HepG2 (cell line): ENCODE results near the gene LAMA5. TPM values are rescaled to one million over a fixed set of nuclear protein-coding genes. Genes with fewer than 3 reads are reported as not detected.

Experiments
- PAF1 ChIP-seq: IDR thresholded peaks from 2 replicates; pipeline ENCODE4 v1.6.1; 2016; ENCODE audit warnings: missing genetic modification reagents, missing compliant biosample characterization
- POGZ ChIP-seq: sonication (generic); formaldehyde crosslinking; IDR thresholded peaks from 2 replicates; pipeline ENCODE4 v1.4.0; 2020; ENCODE audit warnings: mild to moderate bottlenecking, missing genetic modification reagents
- PPARG ChIP-seq: conservative IDR thresholded peaks from 2 replicates; pipeline ENCODE4 v1.6.1; 2016; ENCODE audit warnings: missing biosample characterization, missing genetic modification reagents
- RFX3 ChIP-seq: IDR thresholded peaks from 2 replicates; pipeline ENCODE4 v1.6.1; 2016; ENCODE audit warnings: missing biosample characterization, missing genetic modification reagents
- SKI ChIP-seq: fragments of 450-650 bp; IDR thresholded peaks from one replicate; pipeline ENCODE4 v1.6.1; 2018; ENCODE audit warnings: mild to moderate bottlenecking; ENCODE audit not compliant: partially characterized antibody
- SMAD9 ChIP-seq: sonication (generic); formaldehyde crosslinking; IDR thresholded peaks from 2 replicates; pipeline ENCODE4 v1.5.1; 2020; ENCODE audit warnings: mild to moderate bottlenecking, missing genetic modification reagents
- TCF7L2 ChIP-seq: IDR thresholded peaks from 2 replicates; pipeline ENCODE4 v1.6.1; 2011; ENCODE audit warnings: mild to moderate bottlenecking, low read depth, low read length, moderate library complexity
- ZBTB8A ChIP-seq: sonication (generic); formaldehyde crosslinking; IDR thresholded peaks from 2 replicates; pipeline ENCODE4 v1.4.0; 2020; ENCODE audit warnings: mild to moderate bottlenecking, low read depth, missing genetic modification reagents, borderline replicate concordance
- ZMYM3 ChIP-seq: sonication (generic); formaldehyde crosslinking; IDR thresholded peaks from 2 replicates; pipeline ENCODE4 v1.5.1; 2020; ENCODE audit warnings: mild to moderate bottlenecking, missing genetic modification reagents
- ZNF530 ChIP-seq: sonication (generic); formaldehyde crosslinking; IDR thresholded peaks from 2 replicates; pipeline ENCODE4 v1.5.0; 2020; ENCODE audit warnings: low read depth, mild to moderate bottlenecking, missing genetic modification reagents
- ZNF598 ChIP-seq: sonication (generic); formaldehyde crosslinking; IDR thresholded peaks from 2 replicates; pipeline ENCODE4 v1.5.1; 2020; ENCODE audit warnings: mild to moderate bottlenecking, missing genetic modification reagents, borderline replicate concordance
- ZNF749 ChIP-seq: sonication (generic); formaldehyde crosslinking; IDR thresholded peaks from 2 replicates; pipeline ENCODE4 v1.8.0; 2022; ENCODE audit warnings: mild to moderate bottlenecking, missing genetic modification reagents, moderate library complexity, borderline replicate concordance
- ZNF75D ChIP-seq: sonication (generic); formaldehyde crosslinking; IDR thresholded peaks from 2 replicates; pipeline ENCODE4 v1.8.1; 2023; ENCODE audit warnings: missing genetic modification reagents, mild to moderate bottlenecking, borderline replicate concordance
- polyA plus RNA-seq, 8 experiments: library from polyadenylated mRNA; depleted of rRNA in 3 of 8; stranded (reverse) in 7 of 8; unstranded in 1 of 8; fragments of >200 nt; fragmentation: Illumina TruSeq in 4 of 8; extraction: Trizol in 4 of 8; gene quantifications; 2 replicates each; pipeline versions ENCODE4 v1.2.1 to v1.2.3, GENCODE V29; 2011 to 2016; ENCODE audit warnings: low read depth in 4 of 8, missing spikeins in 1 of 8, mixed read lengths in 1 of 8; ENCODE audit not compliant: insufficient read depth in 1 of 8
- total RNA-seq, 5 experiments: library from RNA; depleted of rRNA; stranded (reverse); fragments of >200 nt; fragmentation: Illumina TruSeq; extraction: Trizol; gene quantifications; 2 replicates each; pipeline ENCODE4 v1.2.3, GENCODE V29; 2016; ENCODE audit warnings: low read depth in 1 of 5
- TF ChIP-seq, protein P1 (sequence below): sonication (generic); formaldehyde crosslinking; IDR thresholded peaks from 2 replicates; pipeline ENCODE4 v1.5.1; 2020; ENCODE audit warnings: mild to moderate bottlenecking, moderate library complexity, missing genetic modification reagents
- TF ChIP-seq, protein P2 (sequence below): sonication (generic); formaldehyde crosslinking; IDR thresholded peaks from 2 replicates; pipeline ENCODE4 v1.4.0; 2020; ENCODE audit warnings: mild to moderate bottlenecking, missing genetic modification reagents, borderline replicate concordance
- TF ChIP-seq, protein P3 (sequence below): IDR thresholded peaks from 2 replicates; pipeline ENCODE4 v1.6.1; 2016; ENCODE audit warnings: missing compliant biosample characterization, missing genetic modification reagents, borderline replicate concordance
- TF ChIP-seq, protein P4 (sequence below): fragments of 450-650 bp; IDR thresholded peaks from 2 replicates; pipeline ENCODE4 v1.6.1; 2016
- TF ChIP-seq, protein P5 (sequence below): sonication (generic); formaldehyde crosslinking; IDR thresholded peaks from 2 replicates; pipeline ENCODE4 v1.5.0; 2020; ENCODE audit warnings: missing genetic modification reagents
- TF ChIP-seq, protein P6 (sequence below): sonication (generic); formaldehyde crosslinking; IDR thresholded peaks from 2 replicates; pipeline ENCODE4 v1.4.0; 2020; ENCODE audit warnings: mild to moderate bottlenecking, missing genetic modification reagents
- TF ChIP-seq, protein P7 (sequence below): sonication (generic); formaldehyde crosslinking; IDR thresholded peaks from 2 replicates; pipeline ENCODE4 v1.8.1; 2023; ENCODE audit warnings: missing genetic modification reagents, mild to moderate bottlenecking, borderline replicate concordance

Gene LAMA5
- total and polyA plus RNA-seq, 2 of the 13 experiments (the other 11 are each of a cell fraction or from before 2014, with no cell fraction given), result 21.0 to 44.7 TPM

DNA sequence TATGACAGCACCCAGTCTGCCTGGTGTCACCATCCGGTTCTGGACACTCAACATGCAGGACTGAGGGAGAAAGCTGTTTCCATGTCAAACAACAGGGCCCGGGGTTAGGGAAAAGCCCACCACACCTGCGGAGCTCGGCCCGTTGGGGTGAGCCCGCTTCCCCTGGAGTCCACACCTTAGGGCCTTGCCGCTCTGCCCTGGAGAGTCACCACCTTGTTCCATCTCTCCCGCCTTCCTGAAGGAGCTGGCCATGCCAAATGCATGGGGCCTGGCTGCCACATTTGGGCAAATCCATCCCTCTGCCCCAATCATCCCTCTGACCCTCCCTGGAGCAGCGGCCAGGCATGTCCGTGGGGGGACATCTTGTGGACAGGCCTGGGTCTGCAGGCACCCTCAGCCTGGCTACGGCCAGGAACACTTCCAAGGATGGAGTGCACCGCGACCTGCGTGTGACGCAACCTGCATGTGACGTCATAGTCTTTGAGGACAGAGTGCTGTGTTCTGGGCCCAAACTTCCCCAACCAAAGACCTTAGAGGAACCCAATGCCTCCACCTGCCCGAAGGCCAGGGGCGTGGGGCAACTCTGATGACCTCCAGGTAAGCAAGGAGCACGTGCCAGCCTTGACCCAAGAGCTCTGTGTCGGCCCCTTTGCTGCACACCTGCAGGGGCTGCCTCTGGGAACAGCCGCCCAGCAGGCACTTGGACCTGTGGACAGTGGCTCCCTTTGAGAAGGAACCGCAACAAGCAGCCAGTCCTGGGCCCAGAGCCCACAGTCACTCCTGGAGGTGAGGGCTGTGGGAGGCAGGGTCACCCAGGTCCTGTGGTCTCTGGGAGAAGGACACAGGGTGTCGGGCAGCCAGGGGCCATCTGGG, 38.2 kb upstream of the LAMA5 start (continued):
- TF ChIP-seq, protein P1, sequence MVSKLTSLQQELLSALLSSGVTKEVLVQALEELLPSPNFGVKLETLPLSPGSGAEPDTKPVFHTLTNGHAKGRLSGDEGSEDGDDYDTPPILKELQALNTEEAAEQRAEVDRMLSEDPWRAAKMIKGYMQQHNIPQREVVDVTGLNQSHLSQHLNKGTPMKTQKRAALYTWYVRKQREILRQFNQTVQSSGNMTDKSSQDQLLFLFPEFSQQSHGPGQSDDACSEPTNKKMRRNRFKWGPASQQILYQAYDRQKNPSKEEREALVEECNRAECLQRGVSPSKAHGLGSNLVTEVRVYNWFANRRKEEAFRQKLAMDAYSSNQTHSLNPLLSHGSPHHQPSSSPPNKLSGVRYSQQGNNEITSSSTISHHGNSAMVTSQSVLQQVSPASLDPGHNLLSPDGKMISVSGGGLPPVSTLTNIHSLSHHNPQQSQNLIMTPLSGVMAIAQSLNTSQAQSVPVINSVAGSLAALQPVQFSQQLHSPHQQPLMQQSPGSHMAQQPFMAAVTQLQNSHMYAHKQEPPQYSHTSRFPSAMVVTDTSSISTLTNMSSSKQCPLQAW (CRISPR knock-in tag), result no peak
- no peak for TF ChIP-seq PAF1
- TF ChIP-seq, protein P2, sequence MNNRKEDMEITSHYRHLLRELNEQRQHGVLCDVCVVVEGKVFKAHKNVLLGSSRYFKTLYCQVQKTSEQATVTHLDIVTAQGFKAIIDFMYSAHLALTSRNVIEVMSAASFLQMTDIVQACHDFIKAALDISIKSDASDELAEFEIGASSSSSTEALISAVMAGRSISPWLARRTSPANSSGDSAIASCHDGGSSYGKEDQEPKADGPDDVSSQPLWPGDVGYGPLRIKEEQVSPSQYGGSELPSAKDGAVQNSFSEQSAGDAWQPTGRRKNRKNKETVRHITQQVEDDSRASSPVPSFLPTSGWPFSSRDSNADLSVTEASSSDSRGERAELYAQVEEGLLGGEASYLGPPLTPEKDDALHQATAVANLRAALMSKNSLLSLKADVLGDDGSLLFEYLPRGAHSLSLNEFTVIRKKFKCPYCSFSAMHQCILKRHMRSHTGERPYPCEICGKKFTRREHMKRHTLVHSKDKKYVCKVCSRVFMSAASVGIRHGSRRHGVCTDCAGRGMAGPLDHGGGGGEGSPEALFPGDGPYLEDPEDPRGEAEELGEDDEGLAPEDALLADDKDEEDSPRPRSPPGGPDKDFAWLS (CRISPR knock-in tag), result no peak
- TF ChIP-seq, protein P3, sequence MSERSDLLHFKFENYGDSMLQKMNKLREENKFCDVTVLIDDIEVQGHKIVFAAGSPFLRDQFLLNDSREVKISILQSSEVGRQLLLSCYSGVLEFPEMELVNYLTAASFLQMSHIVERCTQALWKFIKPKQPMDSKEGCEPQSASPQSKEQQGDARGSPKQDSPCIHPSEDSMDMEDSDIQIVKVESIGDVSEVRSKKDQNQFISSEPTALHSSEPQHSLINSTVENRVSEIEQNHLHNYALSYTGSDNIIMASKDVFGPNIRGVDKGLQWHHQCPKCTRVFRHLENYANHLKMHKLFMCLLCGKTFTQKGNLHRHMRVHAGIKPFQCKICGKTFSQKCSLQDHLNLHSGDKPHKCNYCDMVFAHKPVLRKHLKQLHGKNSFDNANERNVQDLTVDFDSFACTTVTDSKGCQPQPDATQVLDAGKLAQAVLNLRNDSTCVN (CRISPR knock-in tag), result no peak; the same call in 1 of the 2 replicates
- TF ChIP-seq POGZ (CRISPR knock-in tag), result no peak
- TF ChIP-seq, protein P4, sequence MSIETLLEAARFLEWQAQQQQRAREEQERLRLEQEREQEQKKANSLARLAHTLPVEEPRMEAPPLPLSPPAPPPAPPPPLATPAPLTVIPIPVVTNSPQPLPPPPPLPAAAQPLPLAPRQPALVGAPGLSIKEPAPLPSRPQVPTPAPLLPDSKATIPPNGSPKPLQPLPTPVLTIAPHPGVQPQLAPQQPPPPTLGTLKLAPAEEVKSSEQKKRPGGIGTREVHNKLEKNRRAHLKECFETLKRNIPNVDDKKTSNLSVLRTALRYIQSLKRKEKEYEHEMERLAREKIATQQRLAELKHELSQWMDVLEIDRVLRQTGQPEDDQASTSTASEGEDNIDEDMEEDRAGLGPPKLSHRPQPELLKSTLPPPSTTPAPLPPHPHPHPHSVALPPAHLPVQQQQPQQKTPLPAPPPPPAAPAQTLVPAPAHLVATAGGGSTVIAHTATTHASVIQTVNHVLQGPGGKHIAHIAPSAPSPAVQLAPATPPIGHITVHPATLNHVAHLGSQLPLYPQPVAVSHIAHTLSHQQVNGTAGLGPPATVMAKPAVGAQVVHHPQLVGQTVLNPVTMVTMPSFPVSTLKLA, result no peak
- TF ChIP-seq RFX3 (CRISPR knock-in tag), result no peak
- TF ChIP-seq, protein P5, sequence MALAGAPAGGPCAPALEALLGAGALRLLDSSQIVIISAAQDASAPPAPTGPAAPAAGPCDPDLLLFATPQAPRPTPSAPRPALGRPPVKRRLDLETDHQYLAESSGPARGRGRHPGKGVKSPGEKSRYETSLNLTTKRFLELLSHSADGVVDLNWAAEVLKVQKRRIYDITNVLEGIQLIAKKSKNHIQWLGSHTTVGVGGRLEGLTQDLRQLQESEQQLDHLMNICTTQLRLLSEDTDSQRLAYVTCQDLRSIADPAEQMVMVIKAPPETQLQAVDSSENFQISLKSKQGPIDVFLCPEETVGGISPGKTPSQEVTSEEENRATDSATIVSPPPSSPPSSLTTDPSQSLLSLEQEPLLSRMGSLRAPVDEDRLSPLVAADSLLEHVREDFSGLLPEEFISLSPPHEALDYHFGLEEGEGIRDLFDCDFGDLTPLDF (CRISPR knock-in tag), result no peak
- TF ChIP-seq, protein P6, sequence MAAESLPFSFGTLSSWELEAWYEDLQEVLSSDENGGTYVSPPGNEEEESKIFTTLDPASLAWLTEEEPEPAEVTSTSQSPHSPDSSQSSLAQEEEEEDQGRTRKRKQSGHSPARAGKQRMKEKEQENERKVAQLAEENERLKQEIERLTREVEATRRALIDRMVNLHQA, result no peak
- no peak for TF ChIP-seq TCF7L2
- TF ChIP-seq ZNF749, result no peak
- TF ChIP-seq ZMYM3 (CRISPR knock-in tag), result no peak; the same call in 1 of the 2 replicates
- no peak for TF ChIP-seq ZNF530 (CRISPR knock-in tag)
- TF ChIP-seq ZNF75D, result no peak
- no peak for TF ChIP-seq SKI
- peak; percentile 89; the same call in 1 of the 2 replicates for TF ChIP-seq SMAD9
- TF ChIP-seq, protein P7, sequence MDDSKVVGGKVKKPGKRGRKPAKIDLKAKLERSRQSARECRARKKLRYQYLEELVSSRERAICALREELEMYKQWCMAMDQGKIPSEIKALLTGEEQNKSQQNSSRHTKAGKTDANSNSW, result no peak; the same call in none of the 2 replicates
- TF ChIP-seq ZNF598 (CRISPR knock-in tag), result peak; percentile 87; the same call in 1 of the 2 replicates
- no peak for TF ChIP-seq ZBTB8A (CRISPR knock-in tag)
- TF ChIP-seq PPARG (CRISPR knock-in tag), result 0 out of 2 replicates have a peak, but pooled peaks have one; percentile 43
